Right lobe of liver (tissue), 6 donors: ENCODE data around the gene APOBEC3H. TPM values are rescaled to one million over a fixed set of nuclear protein-coding genes. Genes with fewer than 3 reads are reported as not detected.

Source experiments
- ATAC-seq, 4 donors: fragments of 200-7000 bp; cut with Tn5 transposase; one replicate each; pipeline ENCODE4 v1.9.1; 2020; ENCODE audit warnings: mild to moderate bottlenecking in 4 of 4, moderate library complexity in 4 of 4
- DNase-seq, 3 donors: peaks; one replicate each; pipeline ENCODE4 v3.0.0-alpha.2; 2020
- H3K27ac ChIP-seq, 3 donors: fragments of 200-600 bp; one replicate each; pipeline ENCODE4 v1.8.0; 2022
- H3K27me3 ChIP-seq, 2 donors: fragments of 200-600 bp; one replicate each; pipeline ENCODE4 v1.8.0; 2022
- H3K36me3 ChIP-seq, 4 donors: fragments of 200-600 bp; sonication (generic) in 1 of 4; one replicate each; pipeline versions ENCODE4 v1.5.1 to v1.8.0; 2017 to 2022; ENCODE audit warnings: control low read depth in 1 of 4
- H3K4me1 ChIP-seq, 4 donors: fragments of 200-600 bp; sonication (generic) in 1 of 4; one replicate each; pipeline versions ENCODE4 v1.5.1 to v1.8.0; 2017 to 2022; ENCODE audit warnings: control low read depth in 1 of 4
- H3K4me3 ChIP-seq, 3 donors: fragments of 200-600 bp; one replicate each; pipeline ENCODE4 v1.8.0; 2022
- H3K9me3 ChIP-seq, 4 donors: fragments of 200-600 bp; sonication (generic) in 1 of 4; one replicate each; pipeline versions ENCODE4 v1.5.1 to v1.8.0; 2017 to 2022; ENCODE audit warnings: control low read depth in 1 of 4
- CTCF ChIP-seq, 4 donors: fragments of 200-600 bp in 3 of 4; fragments of 450-650 bp in 1 of 4; IDR thresholded peaks; one replicate each; pipeline versions ENCODE4 v1.5.1 to v1.8.0; 2016 to 2022; ENCODE audit warnings: antibody characterized with exemption in 4 of 4, mild to moderate bottlenecking in 2 of 4
- POLR2A ChIP-seq: fragments of 450-650 bp; IDR thresholded peaks from one replicate; pipeline ENCODE4 v1.6.1; 2017; ENCODE audit warnings: antibody characterized with exemption, mild to moderate bottlenecking
- WGBS: methylation state at CpG from one replicate; pipeline ENCODE4 v1.1.6; 2018; ENCODE audit warnings: low coverage, low lambda C conversion rate; ENCODE audit not compliant: insufficient coverage; ENCODE audit errors: missing lambda C conversion rate; 5-methylcytosine and 5-hydroxymethylcytosine counted together
- intact Hi-C, 2 donors: fragments of 100-400 bp; cut with DNase I; formaldehyde crosslinking; loops; one replicate each; pipeline versions ENCODE4 v1.11.2 to v1.14.1; 2022
- total RNA-seq, 6 experiments: library from RNA; depleted of rRNA in 2 of 6; stranded (reverse); fragments of >200 nt in 2 of 6; fragmentation: NEBNext Ultra II Directional in 3 of 6; extraction: Animal tissue kit (Norgen Biotek cat#: 25700) in 3 of 6; gene quantifications; one replicate each; pipeline versions ENCODE4 v1.1.0 to v1.2.4, GENCODE V29; 2016 to 2023
- donor health status: DM: no; HTN: yes; CAD: no.
- donor health status: DM: no; HTN: no; CAD: no.
- donor health status: DM: no; HTN: no; CAD: no.
- donor health status: DM: no; HTN: yes; CAD: no.
- donor health status: DM: no; HTN: yes; CAD: no.

APOBEC3H gene
- total RNA-seq, 6 experiments from 2014 or later: 0.31 TPM; not detected in 5

- H3K36me3 ChIP-seq: no peaks in the 10 kb centered on the region
- H3K4me1 ChIP-seq: no peaks in the 10 kb centered on the region
- DNase-seq: no peak
Measured at GRCh38 chr22:39132871-39133524, 36.0 kb downstream of the APOBEC3H start.

GRCh38 chr22:39133871-39134270 is 36.8 kb downstream of the APOBEC3H start:
- H3K4me3 ChIP-seq: no peak overlapping the region
- ATAC-seq (no peak), DNase-seq (no peak)
- intact Hi-C loops: loop anchor here in 1 of 2 donors (10.0 kb wide), 1 partner anchor 269 kb away; no protein-coding TSS in a partner anchor
- H3K36me3 ChIP-seq: no peaks in the 10 kb centered on the region
- no peaks in the 10 kb centered on the region for H3K27me3 ChIP-seq
- H3K27ac ChIP-seq: no peak overlapping the region
- no peaks in the 10 kb centered on the region for H3K9me3 ChIP-seq
- no peak for TF ChIP-seq CTCF (IDR thresholded peaks at IDR 0.05)
- TF ChIP-seq POLR2A: no peak
- no peaks in the 10 kb centered on the region for H3K4me1 ChIP-seq
- WGBS: 100% methylated on average over 3 of the region's 17 CpGs

More at GRCh38 chr22:39132871-39133524, 36.0 kb downstream of the APOBEC3H start:
- Histone ChIP-seq H3K27ac (no peak overlapping the region), H3K4me3 (no peak overlapping the region), H3K9me3 (no peaks in the 10 kb centered on the region), H3K27me3 (no peaks in the 10 kb centered on the region)
- intact Hi-C loops: loop anchor here in 1 of 2 donors (10.0 kb wide), 1 partner anchor 268 kb away; no protein-coding TSS in a partner anchor
- 75% methylated on average over 4 of the region's 22 CpGs for WGBS
- no peak for TF ChIP-seq POLR2A
- no peak for TF ChIP-seq CTCF (IDR thresholded peaks at IDR 0.05)
- ATAC-seq: no peak

GRCh38 chr22:39134366-39135091 is 37.5 kb downstream of the APOBEC3H start:
- Histone ChIP-seq H3K4me3 (no peak overlapping the region), H3K36me3 (no peaks in the 10 kb centered on the region), H3K27ac (no peak overlapping the region), H3K27me3 (no peaks in the 10 kb centered on the region), H3K9me3 (no peaks in the 10 kb centered on the region), H3K4me1 (no peaks in the 10 kb centered on the region)
- ATAC-seq (no peak), DNase-seq (no peak)
- intact Hi-C loops: loop anchor here in 1 of 2 donors (10.0 kb wide), 1 partner anchor 270 kb away; no protein-coding TSS in a partner anchor
- 97% methylated on average over 5 of the region's 35 CpGs for WGBS
- TF ChIP-seq POLR2A (no peak), CTCF (IDR thresholded peaks at IDR 0.05) (no peak)

GRCh38 chr22:39135092-39135896 is 38.2 kb downstream of the APOBEC3H start:
- WGBS: 27% methylated on average over 4 of the region's 15 CpGs
- DNase-seq (no peak), ATAC-seq (peak; percentile 28 to 53 (median 48))
- no peaks in the 10 kb centered on the region for H3K36me3 ChIP-seq
- no peak overlapping the region for H3K27ac ChIP-seq
- H3K9me3 ChIP-seq: no peaks in the 10 kb centered on the region
- intact Hi-C loops: loop anchor here in 1 of 2 donors (10.0 kb wide), 1 partner anchor 270 kb away; no protein-coding TSS in a partner anchor
- no peak overlapping the region for H3K4me3 ChIP-seq
- no peaks in the 10 kb centered on the region for H3K27me3 ChIP-seq
- TF ChIP-seq CTCF (IDR thresholded peaks at IDR 0.05) (peak in 3 of 4 donors; percentile 25 to 31 (median 28)), POLR2A (no peak)
- no peaks in the 10 kb centered on the region for H3K4me1 ChIP-seq
